Suprapubic skin (tissue), 4 donors: Measurements from ENCODE around the gene AKR1C3.

Experiments
- EP300 ChIP-seq: sonication (generic); formaldehyde crosslinking; IDR thresholded peaks from one replicate; pipeline ENCODE4 v1.6.1; 2017; ENCODE audit warnings: antibody characterized with exemption
- POLR2A ChIP-seq, 2 donors: fragments of 450-650 bp; IDR thresholded peaks; one replicate each; pipeline ENCODE4 v1.6.1; 2017; ENCODE audit warnings: antibody characterized with exemption in 2 of 2, mild to moderate bottlenecking in 2 of 2, moderate library complexity in 2 of 2
- POLR2AphosphoS5 ChIP-seq, 3 donors: sonication (generic); formaldehyde crosslinking; IDR thresholded peaks; one replicate each; pipeline ENCODE4 v1.6.1; 2017; ENCODE audit warnings: antibody characterized with exemption in 3 of 3
- TF ChIP-seq, protein P1 (sequence below), 2 donors: fragments of 200-600 bp in 1 of 2; fragments of 450-650 bp in 1 of 2; sonication (generic) in 1 of 2; IDR thresholded peaks; one replicate each; pipeline ENCODE4 v1.5.1; 2016 to 2019; ENCODE audit warnings: antibody characterized with exemption in 2 of 2, mild to moderate bottlenecking in 1 of 2, moderate library complexity in 1 of 2

DNA sequence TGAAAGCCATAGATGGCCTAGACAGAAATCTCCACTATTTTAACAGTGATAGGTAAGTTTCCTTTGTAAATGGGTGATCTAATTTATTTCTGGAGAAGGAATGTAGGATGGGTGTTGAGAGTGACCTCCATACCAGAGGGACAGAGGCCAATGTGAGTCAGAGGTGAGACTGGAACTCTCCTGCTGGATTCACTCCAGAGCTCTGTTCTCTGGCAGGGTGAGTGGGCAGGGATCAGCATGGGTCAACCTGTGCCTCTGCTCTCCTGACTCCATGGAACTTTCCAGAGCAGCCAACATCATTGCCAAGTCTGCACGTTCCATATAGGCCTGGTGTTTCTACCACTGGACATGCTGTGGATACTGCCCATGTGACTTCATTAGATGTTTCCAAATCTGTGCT is 11.4 kb downstream of the AKR1C3 start:
- TF ChIP-seq POLR2A (IDR thresholded peaks at IDR 0.05): no peak
- TF ChIP-seq, protein P1, sequence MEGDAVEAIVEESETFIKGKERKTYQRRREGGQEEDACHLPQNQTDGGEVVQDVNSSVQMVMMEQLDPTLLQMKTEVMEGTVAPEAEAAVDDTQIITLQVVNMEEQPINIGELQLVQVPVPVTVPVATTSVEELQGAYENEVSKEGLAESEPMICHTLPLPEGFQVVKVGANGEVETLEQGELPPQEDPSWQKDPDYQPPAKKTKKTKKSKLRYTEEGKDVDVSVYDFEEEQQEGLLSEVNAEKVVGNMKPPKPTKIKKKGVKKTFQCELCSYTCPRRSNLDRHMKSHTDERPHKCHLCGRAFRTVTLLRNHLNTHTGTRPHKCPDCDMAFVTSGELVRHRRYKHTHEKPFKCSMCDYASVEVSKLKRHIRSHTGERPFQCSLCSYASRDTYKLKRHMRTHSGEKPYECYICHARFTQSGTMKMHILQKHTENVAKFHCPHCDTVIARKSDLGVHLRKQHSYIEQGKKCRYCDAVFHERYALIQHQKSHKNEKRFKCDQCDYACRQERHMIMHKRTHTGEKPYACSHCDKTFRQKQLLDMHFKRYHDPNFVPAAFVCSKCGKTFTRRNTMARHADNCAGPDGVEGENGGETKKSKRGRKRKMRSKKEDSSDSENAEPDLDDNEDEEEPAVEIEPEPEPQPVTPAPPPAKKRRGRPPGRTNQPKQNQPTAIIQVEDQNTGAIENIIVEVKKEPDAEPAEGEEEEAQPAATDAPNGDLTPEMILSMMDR (IDR thresholded peaks at IDR 0.05): no peak
- no peak for TF ChIP-seq EP300
- no peak for TF ChIP-seq POLR2AphosphoS5 (IDR thresholded peaks at IDR 0.05)
